Fibroblast of villous mesenchyme (primary cell): ENCODE results near the gene PRX. TPM values are rescaled to one million over a fixed set of nuclear protein-coding genes. Genes with fewer than 3 reads are reported as not detected.
A peak's percentile ranks its signal among the peaks of the same experiment; 100 is the strongest.
"Not testable (repeated sequence)": the region's sequence is repeated elsewhere in the genome, so short reads cannot be mapped to it uniquely, and the experiment has no call there.

Source experiments
- DNase-seq: peaks from one replicate; pipeline ENCODE4 v3.0.0-alpha.2; 2010; ENCODE audit warnings: low read depth
- H3K4me3 ChIP-seq: 2 replicates; pipeline ENCODE4 v1.5.1; 2011; ENCODE audit warnings: low read depth, mild to moderate bottlenecking, low read length
- CTCF ChIP-seq: IDR thresholded peaks from 2 replicates; pipeline ENCODE4 v1.5.1; 2012; ENCODE audit warnings: low read depth, mild to moderate bottlenecking, low read length; ENCODE audit not compliant: insufficient read depth
- total RNA-seq: library from RNA; depleted of rRNA; stranded (reverse); fragments of >200 nt; gene quantifications from 2 replicates; pipeline ENCODE4 v1.2.3, GENCODE V29; 2012

PRX gene
- total RNA-seq, 1 donor: 0.86 TPM

- H3K4me3 ChIP-seq: no peak overlapping the region
- no peak for TF ChIP-seq CTCF
- no peak for DNase-seq
These were observed 312 bp downstream of the PRX start for GRCh38 chr19:40412866-40413265.

GRCh38 chr19:40411958-40412499 lies 1.1 kb downstream of the PRX start:
- no peak overlapping the region for H3K4me3 ChIP-seq
- no peak for DNase-seq
- TF ChIP-seq CTCF: no peak

- TF ChIP-seq CTCF: no peak
- no peak overlapping the region for H3K4me3 ChIP-seq
- DNase-seq: no peak
These were observed 1.9 kb downstream of the PRX start for GRCh38 chr19:40411125-40411842.

GRCh38 chr19:40410030-40410389 lies 3.2 kb downstream of the PRX start:
- DNase-seq: no peak
- no peak for TF ChIP-seq CTCF
- H3K4me3 ChIP-seq: no peak overlapping the region

- DNase-seq, H3K4me3 ChIP-seq: not testable (repeated sequence)
These were observed 4.6 kb downstream of the PRX start for GRCh38 chr19:40408598-40408925.

- H3K4me3 ChIP-seq: no peak overlapping the region
- TF ChIP-seq CTCF: no peak
- DNase-seq: no peak
These were observed 5.2 kb downstream of the PRX start for GRCh38 chr19:40407714-40408597.

- no peak for TF ChIP-seq CTCF
- peak; percentile 90 for DNase-seq
- peak overlapping the region; percentile 68 for H3K4me3 ChIP-seq
These were observed 9.8 kb downstream of the PRX start for GRCh38 chr19:40403262-40403984.
